B cell (primary cell): ENCODE measurements around the gene PNKP. TPM values are rescaled to one million over a fixed set of nuclear protein-coding genes. Genes with fewer than 3 reads are reported as not detected.

Experiments
- ATAC-seq: fragments of 200-7000 bp; cut with Tn5 transposase; one replicate; pipeline ENCODE4 v1.10.0; 2021; ENCODE audit warnings: low read depth, mild to moderate bottlenecking, moderate number of reproducible peaks, moderate library complexity
- CTCF ChIA-PET: fragments of 350-600 bp; sonication (Branson Sonifier 250); formaldehyde crosslinking; loops from one replicate; lab custom pipeline; 2021; ENCODE audit warnings: antibody characterized with exemption, inconsistent platforms; lab: Charles Lee
- POLR2A ChIA-PET: fragments of 350-600 bp; sonication (Branson Sonifier 250); formaldehyde crosslinking; loops from one replicate; lab custom pipeline; 2021; ENCODE audit warnings: antibody characterized with exemption; lab: Charles Lee
- DNase-seq: peaks from one replicate; pipeline ENCODE4 v3.0.0; 2013
- H2AFZ ChIP-seq: 2 replicates; pipeline ENCODE4 v1.6.1; 2012; ENCODE audit warnings: mild to moderate bottlenecking, low read depth, low read length; ENCODE audit not compliant: insufficient read depth, poor library complexity, severe bottlenecking
- H3K27ac ChIP-seq, 2 donors: 1 replicate in 1 of 2; 2 replicates in 1 of 2; pipeline ENCODE4 v1.5.1; 2012 to 2013; ENCODE audit warnings: low read length in 2 of 2, mild to moderate bottlenecking in 2 of 2, moderate library complexity in 1 of 2
- H3K27me3 ChIP-seq, 4 experiments: fragments of 200-600 bp in 1 of 4; sonication (generic) in 1 of 4; replicated peaks in 1 of 4; 1 replicate in 2 of 4; 2 replicates in 2 of 4; pipeline versions ENCODE4 v1.6.1 to v1.7.0; 2013 to 2016; ENCODE audit warnings: low read length in 3 of 4, mild to moderate bottlenecking in 2 of 4, mixed read lengths in 1 of 4, moderate library complexity in 1 of 4; ENCODE audit not compliant: insufficient read depth in 4 of 4, control insufficient read depth in 3 of 4; ENCODE audit errors: control extremely low read depth in 1 of 4
- H3K36me3 ChIP-seq, 2 experiments: replicated peaks in 1 of 2; 1 replicate in 1 of 2; 2 replicates in 1 of 2; pipeline versions ENCODE4 v1.6.1 to v1.7.1; 2013; ENCODE audit warnings: low read length in 1 of 2; ENCODE audit not compliant: insufficient read depth in 2 of 2, control insufficient read depth in 1 of 2; ENCODE audit errors: control extremely low read depth in 1 of 2, extremely low read depth in 1 of 2
- H3K4me1 ChIP-seq, 2 donors: fragments of 200-600 bp in 1 of 2; sonication (generic) in 1 of 2; 1 replicate in 1 of 2; 2 replicates in 1 of 2; pipeline versions ENCODE4 v1.5.1 to v1.6.1; 2013 to 2017; ENCODE audit warnings: low read length in 2 of 2; ENCODE audit not compliant: control insufficient read depth in 2 of 2, insufficient read depth in 2 of 2
- H3K4me2 ChIP-seq: replicated peaks from 2 replicates; pipeline ENCODE3; 2012; ENCODE audit warnings: mild to moderate bottlenecking, low read depth, low read length; ENCODE audit not compliant: poor library complexity, severe bottlenecking
- H3K4me3 ChIP-seq, 5 experiments: fragments of 200-600 bp in 1 of 5; sonication (generic) in 1 of 5; 1 replicate in 3 of 5; 2 replicates in 2 of 5; pipeline versions ENCODE4 v1.5.1 to v1.7.0; 2011 to 2016; ENCODE audit warnings: low read length in 4 of 5, mild to moderate bottlenecking in 4 of 5, low read depth in 2 of 5, control low read depth in 1 of 5, moderate library complexity in 1 of 5; ENCODE audit not compliant: insufficient read depth in 1 of 5; ENCODE audit errors: control extremely low read depth in 1 of 5, extremely low read depth in 1 of 5
- H3K79me2 ChIP-seq: fragments of 200-600 bp; sonication (generic); one replicate; pipeline ENCODE4 v1.6.0; 2016; ENCODE audit warnings: low read length; ENCODE audit not compliant: control insufficient read depth, insufficient read depth
- H3K9ac ChIP-seq: fragments of 200-600 bp; sonication (generic); 2 replicates; pipeline ENCODE4 v1.6.1; 2017; ENCODE audit warnings: mild to moderate bottlenecking, low read length, moderate library complexity
- H3K9me3 ChIP-seq, 3 donors: one replicate each; pipeline versions ENCODE4 v1.6.1 to v1.7.1; 2013; ENCODE audit warnings: low read length in 2 of 3; ENCODE audit not compliant: control insufficient read depth in 2 of 3, insufficient read depth in 1 of 3; ENCODE audit errors: control extremely low read depth in 1 of 3
- H4K20me1 ChIP-seq: 2 replicates; pipeline ENCODE4 v1.6.0; 2012; ENCODE audit warnings: mild to moderate bottlenecking, low read length; ENCODE audit not compliant: insufficient read depth, control insufficient read depth, poor library complexity, severe bottlenecking
- H3K27ac Mint-ChIP-seq: one replicate; pipeline ENCODE4 v1.8.0; 2021; ENCODE audit warnings: mixed read lengths
- H3K27me3 Mint-ChIP-seq: one replicate; pipeline ENCODE4 v1.8.0; 2021; ENCODE audit warnings: mixed read lengths
- H3K4me1 Mint-ChIP-seq: one replicate; pipeline ENCODE4 v1.8.0; 2021; ENCODE audit warnings: mixed read lengths
- H3K4me3 Mint-ChIP-seq: one replicate; pipeline ENCODE4 v1.8.0; 2021; ENCODE audit warnings: mixed read lengths
- H3K9me3 Mint-ChIP-seq: one replicate; pipeline ENCODE4 v1.8.0; 2022; ENCODE audit warnings: mixed read lengths; ENCODE audit not compliant: insufficient read depth
- EZH2 ChIP-seq: IDR thresholded peaks from 2 replicates; pipeline ENCODE4 v1.6.1; 2012; ENCODE audit warnings: borderline replicate concordance, low read depth, mild to moderate bottlenecking, moderate library complexity, low read length; ENCODE audit not compliant: insufficient read depth, poor library complexity, severe bottlenecking
- WGBS: methylation state at CpG from one replicate; pipeline ENCODE4 v1.1.5; 2013; ENCODE audit warnings: missing lambda C conversion rate; ENCODE audit not compliant: insufficient coverage; 5-methylcytosine and 5-hydroxymethylcytosine counted together
- intact Hi-C: fragments of 100-400 bp; cut with micrococcal nuclease; formaldehyde crosslinking; loops from one replicate; pipeline ENCODE4 v1.10.0; 2022
- polyA plus RNA-seq: library from polyadenylated mRNA; depleted of rRNA; stranded (reverse); fragments of >200 nt; gene quantifications from 2 replicates; pipeline ENCODE4 v1.2.3, GENCODE V29; 2012
- total RNA-seq, 2 donors: library from RNA; stranded (reverse); fragments of 120-200 nt in 1 of 2; gene quantifications; 1 replicate in 1 of 2; 2 replicates in 1 of 2; pipeline versions ENCODE4 v1.2.3 to v1.2.4, GENCODE V29; 2013 to 2022
- TF ChIP-seq, protein P1 (sequence below): fragments of 200-600 bp; IDR thresholded peaks from one replicate; pipeline ENCODE4 v1.8.0; 2022; ENCODE audit warnings: antibody characterized with exemption, mild to moderate bottlenecking

PNKP gene
- total and polyA plus RNA-seq, 2 donors (not counting 1 experiment from before 2014, with no cell fraction given): 173 to 274 TPM

- Histone ChIP-seq H4K20me1 (peaks cover 47% of the 10 kb centered on the region), H3K9me3 (no peaks in the 10 kb centered on the region), H3K4me3 (peak overlapping the region; percentile 85 to 96 (median 95)), H3K4me1 (peaks cover 12 to 20% of the 10 kb centered on the region in 2 donors), H3K36me3 (peaks cover 0 to 45% of the 10 kb centered on the region in 2 experiments), H3K9ac (peak overlapping the region; percentile 99), H3K27me3 (no peaks in the 10 kb centered on the region), H3K27ac (peak overlapping the region; percentile 94 to 98), H3K79me2 (peaks cover 36% of the 10 kb centered on the region), H3K4me2 (peak overlapping the region; percentile 93), H2AFZ (peak overlapping the region; percentile 83)
- POLR2A ChIA-PET: interaction anchor here (1.1 to 2.6 kb wide), 9 partner anchors 9 to 1259 kb away, joined by 3 to 30 read pairs (median 13); partner anchors contain the start of genes ATF5, FUZ, IL4I1 and NUP62
- DNase-seq (peak; percentile 99), ATAC-seq (peak; percentile 61)
- Mint-ChIP-seq H3K4me3 (no peak overlapping the region), H3K9me3 (no peaks in the 10 kb centered on the region), H3K27ac (no peak overlapping the region), H3K4me1 (peaks cover 21% of the 10 kb centered on the region), H3K27me3 (no peaks in the 10 kb centered on the region)
- TF ChIP-seq, protein P1, sequence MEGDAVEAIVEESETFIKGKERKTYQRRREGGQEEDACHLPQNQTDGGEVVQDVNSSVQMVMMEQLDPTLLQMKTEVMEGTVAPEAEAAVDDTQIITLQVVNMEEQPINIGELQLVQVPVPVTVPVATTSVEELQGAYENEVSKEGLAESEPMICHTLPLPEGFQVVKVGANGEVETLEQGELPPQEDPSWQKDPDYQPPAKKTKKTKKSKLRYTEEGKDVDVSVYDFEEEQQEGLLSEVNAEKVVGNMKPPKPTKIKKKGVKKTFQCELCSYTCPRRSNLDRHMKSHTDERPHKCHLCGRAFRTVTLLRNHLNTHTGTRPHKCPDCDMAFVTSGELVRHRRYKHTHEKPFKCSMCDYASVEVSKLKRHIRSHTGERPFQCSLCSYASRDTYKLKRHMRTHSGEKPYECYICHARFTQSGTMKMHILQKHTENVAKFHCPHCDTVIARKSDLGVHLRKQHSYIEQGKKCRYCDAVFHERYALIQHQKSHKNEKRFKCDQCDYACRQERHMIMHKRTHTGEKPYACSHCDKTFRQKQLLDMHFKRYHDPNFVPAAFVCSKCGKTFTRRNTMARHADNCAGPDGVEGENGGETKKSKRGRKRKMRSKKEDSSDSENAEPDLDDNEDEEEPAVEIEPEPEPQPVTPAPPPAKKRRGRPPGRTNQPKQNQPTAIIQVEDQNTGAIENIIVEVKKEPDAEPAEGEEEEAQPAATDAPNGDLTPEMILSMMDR: no peak
- no peak for TF ChIP-seq EZH2
- CTCF ChIA-PET: interaction anchor here (1.0 to 1.2 kb wide), 2 partner anchors 11 to 65 kb away, joined by 3 to 4 read pairs; partner anchors contain the start of gene FUZ
- intact Hi-C loops: loop anchor here (1.0 to 2.0 kb wide), 10 partner anchors 9 to 1005 kb away; partner anchors contain the start of genes ATF5, FUZ, NUP62 and PPP1R15A
- 10% methylated on average over 36 of the region's 41 CpGs for WGBS
Observed at GRCh38 chr19:49877879-49878743, 10.7 kb upstream of the PNKP start.
